Mesenteric fat pad (tissue), 1 donor: ENCODE measurements around the gene HHAT. TPM values are rescaled to one million over a fixed set of nuclear protein-coding genes. Genes with fewer than 3 reads are reported as not detected.

Experiments used
- DNase-seq: peaks from one replicate; pipeline ENCODE4 v3.0.0-alpha.2; 2020; ENCODE audit warnings: low spot score
- total RNA-seq: library from RNA; stranded (reverse); fragmentation: NEBNext Ultra II Directional; extraction: Animal tissue kit (Norgen Biotek cat#: 25700); gene quantifications from one replicate; pipeline ENCODE4 v1.2.1, GENCODE V29; 2021
- donor health status: DM: yes; HTN: yes; CAD: no.

Gene HHAT
- total RNA-seq, 1 donor from 2014 or later, result 2.5 TPM

DNA sequence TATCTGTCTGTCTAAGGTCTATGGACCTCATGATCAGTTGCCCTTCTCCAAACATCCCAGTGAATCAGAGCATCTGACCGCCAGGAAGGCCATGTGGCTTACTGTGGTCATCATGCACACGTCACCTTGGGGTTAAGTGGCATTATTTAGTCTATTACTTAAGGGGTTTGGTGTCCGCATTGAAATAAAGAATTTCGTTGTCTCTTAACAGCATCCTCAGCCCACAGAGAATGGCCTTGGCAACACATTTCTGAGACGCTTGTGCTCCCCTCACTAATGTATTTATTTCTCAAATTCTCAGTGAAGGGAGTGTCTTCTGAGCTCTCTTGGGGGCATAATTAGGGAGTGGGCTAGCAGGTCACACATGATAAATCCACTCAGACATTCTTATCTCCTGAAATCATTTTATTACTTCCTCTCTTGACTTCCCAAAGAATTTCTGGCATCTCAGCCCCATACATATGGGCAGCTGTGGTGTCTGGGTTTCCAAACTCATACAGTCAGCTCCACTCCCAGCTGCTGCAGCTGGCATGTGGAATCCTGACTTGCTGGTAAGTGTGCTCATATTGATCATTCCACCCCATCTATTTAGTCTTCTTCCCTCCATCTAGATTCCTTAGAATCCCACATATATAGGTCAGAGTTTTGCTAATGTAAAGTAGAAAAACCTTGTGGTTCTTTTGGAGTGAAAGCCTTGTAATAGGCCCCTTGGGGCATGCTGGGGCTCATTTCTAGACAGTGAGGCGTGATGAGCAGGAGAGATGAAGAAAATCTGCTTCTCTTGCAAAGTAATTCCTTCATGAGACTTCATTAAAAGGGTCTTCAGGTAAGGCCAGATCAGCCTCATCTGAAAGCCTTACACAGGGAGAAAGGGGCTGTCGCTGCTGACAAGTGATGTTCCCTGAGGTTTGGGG, 110.5 kb downstream of the HHAT start:
- no peak for DNase-seq

DNA sequence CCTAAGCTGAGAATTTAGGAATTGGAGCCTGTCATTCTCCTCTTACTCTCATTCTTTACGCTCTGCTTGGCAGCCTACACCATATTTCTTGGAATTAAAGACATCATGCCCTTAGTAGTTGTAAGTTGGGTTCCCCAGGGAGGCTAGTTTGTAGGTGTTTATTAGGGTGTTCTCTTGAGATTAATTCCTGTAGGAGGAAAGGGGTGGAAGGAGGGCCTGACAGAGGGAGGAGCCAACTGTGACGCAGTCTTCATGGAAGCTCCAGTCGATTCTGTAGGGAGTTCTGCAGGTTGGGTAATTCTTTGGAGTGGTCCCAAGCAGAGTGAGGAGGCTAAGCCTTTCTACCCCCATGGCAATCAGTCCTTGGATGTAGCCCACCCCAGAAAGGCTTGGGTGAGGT, 111.4 kb downstream of the HHAT start:
- no peak for DNase-seq

DNA sequence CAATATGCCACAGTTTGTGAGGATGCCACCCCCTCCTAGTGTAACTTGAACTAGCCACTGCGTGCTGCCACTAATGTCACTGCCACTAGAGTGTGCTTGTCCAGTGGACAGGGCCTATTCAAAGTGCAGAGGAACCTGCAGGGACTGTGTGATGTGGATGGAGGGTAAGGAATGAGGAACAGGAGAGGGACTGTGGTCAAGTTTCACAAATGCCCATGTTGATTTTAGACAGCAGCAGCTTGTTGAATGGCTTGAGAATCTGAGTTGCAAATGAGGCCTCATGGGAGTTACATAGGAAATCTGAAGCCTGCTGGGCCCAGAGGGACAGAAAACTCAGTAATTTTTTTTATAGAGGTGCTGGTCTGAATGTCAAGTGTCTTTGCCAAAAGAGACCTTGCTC, 112.3 kb downstream of the HHAT start:
- no peak for DNase-seq

DNA sequence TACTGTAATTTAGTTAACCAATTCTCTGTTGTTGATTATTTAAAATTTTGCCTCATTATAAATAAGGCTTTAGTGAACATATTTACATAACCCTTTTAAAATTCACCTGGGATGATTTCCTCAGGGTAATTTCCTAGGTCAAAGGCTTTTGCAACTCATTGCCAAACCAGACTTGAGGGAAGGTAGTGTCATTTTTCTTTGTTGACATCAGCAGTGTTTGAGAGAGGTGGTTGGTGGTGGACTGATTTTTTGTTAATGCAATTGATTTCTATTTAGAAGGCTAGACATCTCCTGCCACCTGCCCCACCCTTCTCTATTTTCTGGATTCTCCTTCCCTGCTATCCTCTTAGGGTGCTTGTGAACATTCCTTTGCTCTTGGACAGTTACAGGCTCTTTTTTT, 116.8 kb downstream of the HHAT start:
- no peak for DNase-seq

- DNase-seq, result no peak
Measured at GRCh38 chr1:210445931-210446330, 117.2 kb downstream of the HHAT start.

DNA sequence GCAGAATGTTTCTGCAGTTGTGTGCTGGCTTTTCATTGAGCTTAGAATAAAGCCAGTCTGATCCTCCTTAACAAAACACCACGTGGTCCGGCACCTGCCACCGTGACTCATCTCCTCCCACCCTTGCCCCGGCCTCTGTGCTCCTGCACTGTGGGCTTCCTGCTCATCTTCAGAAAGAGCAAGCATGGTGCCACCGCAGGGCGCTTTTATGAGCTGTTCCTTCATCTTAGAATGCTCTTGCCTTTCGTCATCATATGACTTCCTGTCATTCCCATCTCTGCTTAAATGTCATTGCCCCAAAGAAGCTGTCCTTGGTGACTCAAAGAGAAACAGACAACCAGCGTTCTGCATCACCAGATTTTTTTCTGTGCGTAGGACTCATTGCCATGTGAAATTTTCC, 117.8 kb downstream of the HHAT start:
- no peak for DNase-seq

GRCh38 chr1:210447456-210448057, 118.9 kb downstream of the HHAT start:
- no peak for DNase-seq

- no peak for DNase-seq
Measured at GRCh38 chr1:210448297-210448892, 119.7 kb downstream of the HHAT start.

DNA sequence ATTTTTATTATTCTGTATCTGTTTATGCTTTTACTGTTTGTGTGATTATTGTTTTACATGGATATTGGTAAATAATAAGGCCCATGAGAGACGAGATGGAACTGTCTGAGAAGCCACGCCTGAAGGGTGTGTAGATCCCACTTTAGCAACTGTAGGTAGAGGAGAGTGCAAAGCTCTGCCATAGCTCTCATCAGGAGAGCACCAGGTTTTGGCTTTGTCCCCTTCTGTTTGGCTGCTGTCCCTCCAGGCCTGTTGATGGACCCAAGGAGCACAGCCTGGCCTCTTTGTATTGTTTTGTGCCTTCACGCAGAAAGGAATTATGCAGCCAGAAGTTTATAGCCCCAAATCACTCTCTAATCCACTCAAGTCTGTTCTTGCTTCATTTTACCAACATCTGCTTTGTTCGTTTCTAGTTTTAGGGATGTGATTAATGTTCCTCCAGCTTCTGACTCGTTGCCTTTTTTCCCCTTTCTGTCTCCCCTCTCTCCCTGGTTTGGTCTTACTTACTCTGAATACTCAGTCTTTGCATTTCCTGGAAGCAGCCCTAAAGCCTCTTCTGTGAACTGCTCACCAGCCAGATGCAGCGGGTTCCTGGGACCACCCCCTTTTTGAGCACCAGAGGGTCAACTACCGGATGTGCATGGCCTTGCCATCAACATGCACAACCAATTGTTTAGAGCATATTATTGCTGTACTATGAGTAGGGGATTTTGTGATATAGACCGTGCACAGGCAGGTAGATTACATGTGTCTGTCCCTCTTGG, 127.3 kb downstream of the HHAT start:
- no peak for DNase-seq

- no peak for DNase-seq
Measured at GRCh38 chr1:210456731-210457255, 128.1 kb downstream of the HHAT start.

DNA sequence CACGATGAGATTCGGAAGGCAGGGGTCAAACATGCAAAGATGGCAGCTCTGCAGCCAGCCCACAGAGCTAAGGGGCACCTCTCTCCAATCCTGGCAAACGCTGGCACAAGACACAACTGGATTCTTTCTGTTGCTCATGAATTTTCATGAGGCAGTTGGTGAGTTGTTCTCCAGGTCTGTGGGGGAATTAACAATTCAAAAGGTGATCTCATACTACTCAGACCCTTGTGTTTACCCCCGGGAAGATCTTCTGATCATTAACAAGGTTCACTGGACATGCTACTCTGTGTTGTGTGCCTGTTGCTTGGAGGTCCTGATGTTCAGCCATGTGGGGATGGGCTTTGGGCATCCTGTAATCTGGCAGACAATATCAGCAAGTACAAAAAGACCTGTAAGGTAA, 128.9 kb downstream of the HHAT start:
- no peak for DNase-seq

GRCh38 chr1:210464519-210465039, 135.9 kb downstream of the HHAT start:
- no peak for DNase-seq

- no peak for DNase-seq
Measured at GRCh38 chr1:210465150-210465549, 136.4 kb downstream of the HHAT start.

DNA sequence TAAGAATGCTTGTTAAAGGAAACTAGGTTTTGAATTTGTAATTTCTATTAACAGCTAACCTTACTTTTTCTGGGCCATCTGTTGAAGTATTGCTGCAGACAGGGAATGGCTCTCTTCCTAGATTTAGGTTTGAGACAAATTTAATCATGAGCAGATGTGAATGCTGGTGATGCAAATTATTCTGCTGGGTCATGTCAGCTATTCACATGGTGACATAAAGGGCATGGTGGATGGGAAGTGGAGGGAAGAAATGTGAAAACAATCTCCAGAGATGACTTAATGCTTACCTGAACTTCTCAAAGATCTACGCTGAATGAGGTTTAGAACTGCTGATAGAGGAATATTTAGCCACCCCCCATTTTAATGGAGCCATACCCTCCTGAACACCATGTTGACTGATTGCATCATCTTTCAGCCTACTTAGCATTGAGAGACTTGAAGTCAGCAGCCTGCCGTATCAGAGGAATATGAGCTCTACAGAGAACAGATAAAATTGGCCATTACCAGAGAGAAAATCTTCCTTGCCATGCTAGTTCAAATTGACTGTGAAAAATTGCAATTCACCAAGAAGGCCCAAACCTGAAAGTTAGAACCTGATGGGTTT, 138.8 kb downstream of the HHAT start:
- DNase-seq, result no peak

DNA sequence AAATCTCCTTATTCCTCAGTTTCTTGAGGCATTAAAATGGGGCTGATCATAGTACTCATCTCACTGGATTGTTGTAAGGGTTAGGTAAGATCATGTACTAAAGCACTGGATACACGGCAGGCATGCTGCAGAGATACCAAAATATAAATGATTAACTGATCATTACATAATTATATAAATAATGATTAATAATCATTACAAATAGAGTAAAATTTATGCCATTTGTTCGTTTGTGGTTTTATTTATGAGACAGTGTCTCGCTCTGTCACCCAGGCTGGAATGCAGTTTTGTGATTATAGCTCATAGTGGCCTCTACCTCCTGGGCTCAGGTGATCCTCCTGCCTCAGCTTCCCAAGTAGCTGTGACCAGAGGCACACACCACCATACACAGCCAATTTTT, 140.7 kb downstream of the HHAT start:
- DNase-seq, result no peak

DNA sequence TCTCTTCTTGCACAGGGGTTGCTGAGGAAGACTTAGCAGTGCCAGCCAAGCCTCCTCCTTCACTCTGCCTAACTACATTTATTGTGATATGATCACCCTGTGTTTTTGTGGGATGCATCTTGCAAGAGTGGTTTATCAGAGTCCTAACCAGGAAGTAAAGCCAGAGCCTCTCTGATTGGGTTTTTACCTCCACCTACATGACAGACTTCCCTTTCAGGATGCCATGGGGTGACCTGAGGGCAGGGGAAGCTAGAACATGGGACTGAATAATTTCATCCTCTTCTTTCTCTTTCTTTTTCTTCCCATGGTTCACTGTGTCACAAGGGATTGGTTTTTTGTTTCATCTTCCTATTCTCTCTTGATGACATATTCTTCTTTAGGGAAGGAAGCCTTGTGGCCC, 146.6 kb downstream of the HHAT start:
- no peak for DNase-seq

DNA sequence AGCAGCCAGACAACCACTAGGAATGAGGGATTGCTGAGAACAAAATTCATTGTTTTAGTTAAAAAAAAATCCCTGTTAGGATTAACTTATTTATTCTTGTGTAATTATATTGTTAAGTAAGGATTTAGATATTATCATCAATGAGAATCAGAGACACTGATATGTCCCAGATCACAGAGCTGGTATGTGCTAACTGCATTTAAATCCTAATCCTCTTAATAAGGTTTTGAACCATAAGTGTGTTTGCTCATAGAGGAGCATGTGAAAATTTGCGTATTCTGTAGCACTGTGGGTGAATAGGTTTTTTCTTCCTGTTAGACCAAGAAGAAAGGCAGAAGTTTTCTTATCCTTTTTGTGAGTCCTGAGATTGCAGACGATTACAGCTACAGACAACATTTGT, 147.1 kb downstream of the HHAT start:
- DNase-seq, result no peak

DNA sequence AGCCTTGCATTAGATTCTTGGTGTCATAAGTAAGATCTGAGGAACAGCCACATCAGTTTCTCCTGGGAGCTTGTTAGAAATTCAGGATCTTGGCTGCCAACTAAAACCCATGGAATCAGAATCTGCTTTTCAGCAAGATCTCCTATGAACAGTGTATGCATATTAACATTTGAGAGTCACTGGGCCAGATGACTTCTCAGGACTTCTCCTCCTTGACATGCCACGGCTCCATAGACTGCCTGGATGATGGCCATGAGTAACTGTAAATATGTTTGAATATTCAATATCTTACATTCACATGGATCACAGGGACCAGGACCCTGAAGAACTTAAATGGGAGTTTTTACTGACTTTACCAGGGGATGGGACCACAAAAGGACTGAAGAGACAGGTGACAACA, 148.0 kb downstream of the HHAT start:
- no peak for DNase-seq

DNA sequence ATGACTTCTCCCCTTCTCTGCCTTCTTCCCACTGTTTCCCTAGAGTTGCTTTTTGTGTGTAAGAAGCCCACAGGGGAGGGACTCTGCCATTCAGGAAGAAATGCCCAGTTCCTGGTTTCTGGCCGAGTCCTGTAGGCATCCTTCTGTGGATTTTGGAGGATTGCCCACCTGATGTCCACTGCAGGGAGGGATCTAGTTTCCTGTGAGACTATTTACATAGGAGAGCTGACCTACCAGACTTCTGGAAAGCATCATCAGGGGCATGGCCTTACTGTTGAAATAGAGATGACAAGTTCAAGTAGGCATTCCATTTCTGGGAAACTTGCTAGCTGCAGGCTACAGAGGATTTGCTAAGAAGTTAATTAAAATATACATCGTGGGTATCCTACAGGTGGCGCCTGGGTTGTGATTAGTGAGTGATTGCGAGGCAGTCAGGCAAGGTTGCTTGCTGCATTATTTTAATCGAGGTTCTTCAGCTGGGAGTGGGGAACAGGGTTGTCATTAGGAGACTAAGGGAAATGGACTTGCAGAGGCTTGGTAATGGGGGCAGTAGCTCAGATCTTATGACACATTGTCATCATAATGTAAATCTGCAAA, 148.7 kb downstream of the HHAT start:
- no peak for DNase-seq

DNA sequence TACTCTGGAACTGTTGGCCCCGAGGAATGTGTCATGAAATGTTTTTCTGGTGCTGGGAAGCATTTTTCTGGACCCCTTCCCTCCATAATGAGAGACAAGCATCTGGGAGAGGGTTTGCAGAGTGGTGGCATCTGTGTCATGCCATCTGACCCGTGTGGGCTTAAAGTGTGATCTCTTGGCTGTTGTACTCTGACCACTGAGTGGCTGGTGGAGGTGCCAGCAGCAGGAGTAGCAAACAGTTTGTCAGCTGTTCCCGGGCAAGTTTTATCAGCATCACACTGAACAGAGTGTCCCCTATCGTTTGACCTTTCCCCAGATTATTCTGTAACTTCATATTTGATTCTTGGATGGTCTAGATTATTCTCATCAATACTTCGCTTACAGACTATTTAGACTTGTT, 150.1 kb downstream of the HHAT start:
- DNase-seq, result no peak
